Measurements from ENCODE around the gene ZNF76.

GRCh38 chr6:35216851-35217811 is 42.4 kb upstream of the ZNF76 start:
- no peak for TF ChIP-seq EP300 (IDR thresholded peaks at IDR 0.05; ENCODE audit: borderline replicate concordance)
- no peak for TF ChIP-seq CEBPB (IDR thresholded peaks at IDR 0.05)
- TF ChIP-seq CREB1 (IDR thresholded peaks at IDR 0.05; ENCODE audit: low read depth) = no peak
- TF ChIP-seq TAF1 (IDR thresholded peaks at IDR 0.05; ENCODE audit: low read depth) = no peak
- TF ChIP-seq NFIC (IDR thresholded peaks at IDR 0.05) = no peak
- TF ChIP-seq EGR1 (IDR thresholded peaks at IDR 0.05) = no peak
- no peak for TF ChIP-seq MAX (IDR thresholded peaks at IDR 0.05)
- TF ChIP-seq RAD21 (IDR thresholded peaks at IDR 0.05; ENCODE audit: low read depth) = no peak
- TF ChIP-seq REST (IDR thresholded peaks at IDR 0.05; ENCODE audit: low read depth) = no peak
- TF ChIP-seq YY1 (IDR thresholded peaks at IDR 0.05; ENCODE audit: low read depth) = no peak
- TF ChIP-seq, protein P1, sequence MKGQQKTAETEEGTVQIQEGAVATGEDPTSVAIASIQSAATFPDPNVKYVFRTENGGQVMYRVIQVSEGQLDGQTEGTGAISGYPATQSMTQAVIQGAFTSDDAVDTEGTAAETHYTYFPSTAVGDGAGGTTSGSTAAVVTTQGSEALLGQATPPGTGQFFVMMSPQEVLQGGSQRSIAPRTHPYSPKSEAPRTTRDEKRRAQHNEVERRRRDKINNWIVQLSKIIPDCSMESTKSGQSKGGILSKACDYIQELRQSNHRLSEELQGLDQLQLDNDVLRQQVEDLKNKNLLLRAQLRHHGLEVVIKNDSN (IDR thresholded peaks at IDR 0.05) = no peak
